Lung (tissue), 12 donors: ENCODE data around the gene SLC44A5. TPM values are rescaled to one million over a fixed set of nuclear protein-coding genes. Genes with fewer than 3 reads are reported as not detected.

Experiments
- ATAC-seq: fragments of 200-7000 bp; cut with Tn5 transposase; one replicate; pipeline ENCODE4 v1.9.1; 2020; ENCODE audit warnings: moderate number of reproducible peaks; ENCODE audit not compliant: insufficient read depth, low FRiP score
- DNase-seq, 3 donors: peaks; one replicate each; pipeline ENCODE4 v3.0.0-alpha.2; 2013 to 2017
- H3K27ac ChIP-seq, 2 donors: one replicate each; pipeline ENCODE4 v1.5.1; 2013; ENCODE audit warnings: mild to moderate bottlenecking in 2 of 2, moderate library complexity in 2 of 2, control low read depth in 1 of 2, inconsistent platforms in 1 of 2, low read depth in 1 of 2, low read length in 1 of 2
- H3K27me3 ChIP-seq, 3 donors: one replicate each; pipeline ENCODE4 v1.5.1; 2013; ENCODE audit warnings: low read length in 2 of 3; ENCODE audit not compliant: control insufficient read depth in 3 of 3, insufficient read depth in 3 of 3
- H3K36me3 ChIP-seq, 4 donors: one replicate each; pipeline ENCODE4 v1.5.1; 2013; ENCODE audit warnings: low read length in 4 of 4, mild to moderate bottlenecking in 1 of 4, moderate library complexity in 1 of 4; ENCODE audit not compliant: control insufficient read depth in 4 of 4, insufficient read depth in 4 of 4
- H3K4me1 ChIP-seq, 5 donors: one replicate each; pipeline ENCODE4 v1.5.1; 2013; ENCODE audit warnings: low read length in 5 of 5, mild to moderate bottlenecking in 2 of 5, moderate library complexity in 1 of 5; ENCODE audit not compliant: control insufficient read depth in 5 of 5, insufficient read depth in 5 of 5
- H3K4me3 ChIP-seq: one replicate; pipeline ENCODE4 v1.5.1; 2013; ENCODE audit warnings: mild to moderate bottlenecking, control low read depth, moderate library complexity
- H3K9ac ChIP-seq, 2 donors: one replicate each; pipeline ENCODE4 v1.5.1; 2013; ENCODE audit warnings: low read length in 2 of 2, control low read depth in 1 of 2; ENCODE audit not compliant: insufficient read depth in 1 of 2
- H3K9me3 ChIP-seq, 4 donors: one replicate each; pipeline ENCODE4 v1.5.1; 2013; ENCODE audit warnings: low read length in 3 of 4, mild to moderate bottlenecking in 1 of 4, moderate library complexity in 1 of 4; ENCODE audit not compliant: control insufficient read depth in 4 of 4, insufficient read depth in 3 of 4
- CTCF ChIP-seq: IDR thresholded peaks from 2 replicates; pipeline ENCODE4 v1.5.1; 2012; ENCODE audit warnings: mild to moderate bottlenecking; ENCODE audit errors: control extremely low read depth, extremely low read depth
- whole genome bisulfite sequencing, 2 donors: extraction: QIAGEN DNeasy Blood & Tissue Kit; methylation state at CpG; one replicate each; pipeline ENCODE4 v1.1.7; 2013; 5-methylcytosine and 5-hydroxymethylcytosine counted together
- polyA plus RNA-seq, 2 donors: library from polyadenylated mRNA; stranded (reverse); fragments of 200-250 nt; gene quantifications; one replicate each; pipeline ENCODE4 v1.2.1, GENCODE V29; 2013
- total RNA-seq, 2 donors: library from RNA; depleted of rRNA in 1 of 2; stranded (reverse); fragments of >200 nt in 1 of 2; gene quantifications; one replicate each; pipeline ENCODE4 v1.2.1, GENCODE V29; 2014 to 2021
- donor health status: control.
- donor health status: control.
- donor health status: Bipolar disorder and iron deficiency.
- donor health status: healthy.
- donor health status: DM: yes; HTN: yes; CAD: no.

Gene SLC44A5
- total and polyA plus RNA-seq, 4 donors = 0.10 to 1.6 (median 0.43) TPM

DNA sequence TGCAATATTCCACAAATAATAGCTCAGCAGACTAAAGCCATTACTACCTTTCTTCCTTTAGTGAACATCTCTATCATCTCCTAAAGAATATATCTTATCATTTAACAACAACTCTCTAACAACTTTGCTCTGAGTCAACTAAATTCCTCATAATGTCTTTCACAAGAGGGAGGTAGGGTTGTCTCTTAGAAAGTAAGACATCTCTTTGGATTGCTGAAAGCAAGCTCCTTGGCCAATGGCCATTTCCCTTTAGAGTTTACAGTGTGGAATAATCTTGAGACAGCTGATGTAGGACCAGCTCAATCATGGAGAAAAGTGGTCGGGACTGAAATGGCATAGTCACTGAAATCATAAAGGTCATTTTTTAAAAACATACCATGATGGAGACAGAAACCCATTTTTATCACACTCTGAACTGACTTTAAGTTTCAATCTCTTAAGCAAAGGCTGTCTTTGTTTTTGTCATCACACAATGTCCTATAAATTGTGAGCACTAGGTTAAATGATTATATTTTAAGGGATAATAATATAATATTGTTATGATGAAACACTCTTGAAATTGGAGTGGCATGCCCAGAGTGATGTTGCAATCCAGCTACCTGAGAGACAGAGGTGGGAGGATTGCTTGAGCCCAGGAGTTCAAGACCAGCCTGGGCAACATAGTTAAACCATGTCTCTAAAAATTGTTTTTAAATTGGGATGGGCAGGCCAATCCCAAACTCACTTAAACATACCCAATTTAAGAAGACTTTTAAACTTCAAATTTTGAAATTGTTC is 91.1 kb downstream of the SLC44A5 start:
- WGBS, 2 donors = 80 to 89% methylated on average over 1 of the region's 1 CpG
- TF ChIP-seq CTCF = no peak
- DNase-seq = no peak
- no peaks in the 10 kb centered on the region for H3K9me3 ChIP-seq
- no peak overlapping the region for H3K9ac ChIP-seq
- H3K4me3 ChIP-seq = no peak overlapping the region
- H3K27me3 ChIP-seq = no peaks in the 10 kb centered on the region
- ATAC-seq = no peak
- no peaks in the 10 kb centered on the region for H3K4me1 ChIP-seq
- H3K36me3 ChIP-seq = no peaks in the 10 kb centered on the region
- no peak overlapping the region for H3K27ac ChIP-seq

DNA sequence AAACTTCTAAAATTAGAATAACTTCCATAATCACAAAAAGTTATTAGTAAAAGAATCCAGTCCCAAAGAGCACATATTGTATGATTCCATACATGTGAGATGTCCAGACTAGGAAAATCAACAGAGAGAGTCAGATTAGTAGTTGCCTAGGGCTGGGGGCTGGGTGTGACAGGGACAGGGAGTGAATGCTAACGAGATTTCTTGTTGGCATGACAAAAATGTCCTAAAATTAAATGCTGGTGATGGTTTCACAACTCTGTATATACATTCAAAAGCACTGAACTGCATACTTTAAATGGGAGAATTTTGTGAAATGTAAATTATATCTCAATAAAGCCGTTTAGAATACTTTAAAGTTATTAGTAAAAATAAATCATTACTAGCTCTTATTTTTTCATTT is 92.2 kb downstream of the SLC44A5 start:
- H3K4me1 ChIP-seq = no peaks in the 10 kb centered on the region
- H3K9me3 ChIP-seq = no peaks in the 10 kb centered on the region
- H3K9ac ChIP-seq = no peak overlapping the region
- H3K4me3 ChIP-seq = no peak overlapping the region
- no peaks in the 10 kb centered on the region for H3K27me3 ChIP-seq
- TF ChIP-seq CTCF = no peak
- no peak for DNase-seq
- WGBS, 2 donors = 59 to 63% methylated on average over 2 of the region's 2 CpGs
- H3K27ac ChIP-seq = no peak overlapping the region
- H3K36me3 ChIP-seq = no peaks in the 10 kb centered on the region
- no peak for ATAC-seq

- Histone ChIP-seq H3K9me3 (no peaks in the 10 kb centered on the region), H3K27me3 (no peaks in the 10 kb centered on the region), H3K4me3 (no peak overlapping the region), H3K36me3 (no peaks in the 10 kb centered on the region), H3K4me1 (no peaks in the 10 kb centered on the region), H3K9ac (no peak overlapping the region), H3K27ac (no peak overlapping the region)
- ATAC-seq = no peak
- DNase-seq = no peak
- no peak for TF ChIP-seq CTCF
- WGBS, 2 donors = 95 to 96% methylated on average over 1 of the region's 1 CpG
Observed at GRCh38 chr1:75514270-75514669, 96.6 kb downstream of the SLC44A5 start.

DNA sequence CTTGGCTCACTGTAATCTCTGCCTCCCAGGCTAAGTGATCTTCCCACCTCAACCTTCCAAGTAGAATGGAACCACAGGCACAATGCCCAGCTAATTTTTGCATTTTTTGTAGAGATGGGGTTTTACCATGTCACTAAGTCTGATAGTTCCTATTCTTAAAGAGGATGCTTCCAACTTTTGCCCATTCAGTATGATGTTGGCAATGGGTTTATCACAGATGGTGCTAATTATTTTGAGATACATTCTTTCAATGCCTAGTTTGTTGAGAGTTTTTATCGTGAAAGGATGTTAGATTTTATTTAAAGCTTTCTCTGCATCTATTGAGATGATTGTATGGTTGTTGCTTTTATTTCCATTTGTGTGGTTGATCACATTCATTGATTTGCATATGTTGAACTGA is 103.9 kb downstream of the SLC44A5 start:
- no peak for TF ChIP-seq CTCF

More for the DNA sequence above, 103.9 kb downstream of the SLC44A5 start:
- Histone ChIP-seq H3K27ac (no peak overlapping the region), H3K36me3 (no peaks in the 10 kb centered on the region), H3K9ac (no peak overlapping the region), H3K27me3 (no peaks in the 10 kb centered on the region), H3K4me3 (no peak overlapping the region), H3K4me1 (no peaks in the 10 kb centered on the region), H3K9me3 (no peaks in the 10 kb centered on the region)
- no peak for DNase-seq
- 88 to 94% methylated on average over 1 of the region's 1 CpG for WGBS, 2 donors
- no peak for ATAC-seq
